Measurements from ENCODE around the gene RIPK1.

- no peak for TF ChIP-seq CTCF (IDR thresholded peaks at IDR 0.05)
- TF ChIP-seq EZH2phosphoT487 (IDR thresholded peaks at IDR 0.05), result no peak
These were observed 71.0 kb downstream of the RIPK1 start for GRCh38 chr6:3139090-3139903.
